Measurements from ENCODE around the gene MRGPRG. TPM values are rescaled to one million over a fixed set of nuclear protein-coding genes. Genes with fewer than 3 reads are reported as not detected.
A peak's percentile ranks its signal among the peaks of the same experiment; 100 is the strongest.

Gene MRGPRG
- total RNA-seq, 1 donor from 2014 or later: not detected

DNA sequence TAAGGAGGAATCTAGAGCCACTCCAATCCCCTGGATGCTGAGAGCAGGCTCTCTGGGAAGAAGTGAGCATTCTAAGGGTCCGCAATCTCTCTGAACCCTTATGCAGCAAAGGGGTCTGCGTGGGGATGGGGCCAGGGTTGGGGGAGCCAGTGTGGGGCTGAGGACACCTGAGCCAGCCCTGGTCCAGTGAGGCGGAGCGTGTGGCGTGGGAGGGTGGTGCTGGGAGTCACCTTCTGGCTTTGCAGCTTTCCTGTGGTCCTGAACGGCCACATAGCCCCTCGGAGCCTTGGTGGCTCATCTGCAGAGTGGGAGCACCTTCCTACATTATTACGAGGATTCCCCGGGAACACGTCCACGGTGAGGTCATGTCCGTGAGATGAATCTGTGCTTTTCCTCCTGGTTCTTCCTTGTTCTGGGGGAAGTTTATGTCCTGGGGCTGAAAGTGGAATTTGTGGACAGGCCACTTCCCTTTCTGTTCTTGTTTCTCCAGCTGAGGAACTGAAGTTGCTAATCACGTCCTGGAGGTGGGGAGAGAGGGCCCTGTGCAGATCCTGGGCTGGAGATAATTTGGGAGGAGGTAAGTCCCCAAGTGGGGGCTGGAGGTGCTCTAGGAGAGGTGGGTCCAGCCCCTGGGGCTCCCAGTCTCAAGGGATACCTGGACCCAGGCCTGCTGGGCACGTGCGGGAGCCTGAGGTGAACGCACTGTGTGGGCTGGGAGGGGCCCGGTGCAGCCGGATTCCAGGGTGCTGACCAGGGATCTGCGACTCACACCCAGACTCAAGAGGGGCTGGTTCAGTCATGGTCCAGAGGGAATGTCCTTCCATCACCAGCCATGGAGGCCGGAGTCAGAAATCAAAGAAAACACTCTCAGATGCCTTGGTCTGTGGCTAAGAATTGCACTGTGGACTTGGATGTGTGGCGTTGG is 7.5 kb upstream of the MRGPRG start:
- no peak for DNase-seq (ENCODE audit: low read depth)

DNA sequence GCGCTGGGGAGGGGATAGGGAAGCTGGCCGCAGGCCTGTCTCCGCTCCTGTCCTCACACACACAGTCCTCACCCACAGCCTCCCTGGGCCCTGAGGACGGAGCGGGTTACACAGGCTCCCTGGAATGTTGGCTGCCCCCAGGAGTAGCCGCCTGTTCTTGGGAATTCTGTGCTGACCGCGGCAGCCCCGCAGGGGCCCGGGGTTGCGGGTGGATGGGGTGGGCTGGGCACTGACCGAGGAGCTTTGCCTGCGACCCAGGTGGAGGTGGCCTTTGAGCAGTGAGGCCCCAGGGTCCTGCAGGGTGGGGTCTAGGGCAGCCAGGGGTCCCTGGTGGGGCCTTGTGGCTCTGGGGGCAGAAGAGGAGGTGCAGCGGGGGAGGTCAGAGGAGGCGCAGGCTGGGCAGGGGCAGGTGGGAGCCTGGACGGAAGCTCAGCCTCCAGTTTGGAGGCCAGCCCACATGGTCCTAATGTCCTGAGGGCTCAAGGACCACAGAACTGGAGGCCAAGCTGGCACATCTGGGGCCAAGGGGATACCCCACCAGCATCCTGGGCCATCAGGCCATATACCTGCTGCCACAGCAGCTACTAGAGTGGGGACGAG is 6.6 kb upstream of the MRGPRG start:
- DNase-seq (ENCODE audit: low read depth): no peak

DNA sequence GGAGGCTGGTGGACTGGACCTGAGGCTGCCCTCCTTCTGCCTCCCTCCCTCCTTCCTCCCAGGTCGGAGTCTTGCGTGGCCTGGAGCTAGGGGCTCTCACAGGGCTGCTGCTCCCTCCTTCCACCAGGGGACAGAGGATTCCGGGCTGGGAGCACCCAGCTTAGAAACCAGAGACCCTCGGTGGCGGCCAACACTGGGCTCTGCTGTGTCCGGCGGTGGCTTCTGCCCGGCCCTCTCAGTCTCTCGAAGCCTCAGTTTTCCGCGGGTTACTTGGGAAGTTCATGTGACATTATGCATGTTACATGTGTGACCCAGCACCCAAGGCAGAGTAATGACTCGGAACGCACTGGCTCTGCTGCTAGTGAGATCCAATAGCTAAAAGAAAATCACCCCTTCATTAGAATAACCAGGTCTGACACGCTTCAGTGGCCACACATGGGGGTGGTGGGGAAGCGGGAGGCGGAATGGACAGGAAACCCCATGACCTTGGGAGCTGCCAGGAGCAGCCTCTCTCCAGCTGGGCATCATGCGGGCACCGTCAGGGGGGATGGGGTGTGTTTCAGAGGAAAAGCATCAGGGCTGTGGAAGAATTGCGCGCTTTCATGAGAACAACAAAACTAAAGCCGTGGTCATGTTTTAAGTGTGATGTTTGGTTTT is 5.9 kb upstream of the MRGPRG start:
- peak; percentile 40 for DNase-seq (ENCODE audit: low read depth)

DNA sequence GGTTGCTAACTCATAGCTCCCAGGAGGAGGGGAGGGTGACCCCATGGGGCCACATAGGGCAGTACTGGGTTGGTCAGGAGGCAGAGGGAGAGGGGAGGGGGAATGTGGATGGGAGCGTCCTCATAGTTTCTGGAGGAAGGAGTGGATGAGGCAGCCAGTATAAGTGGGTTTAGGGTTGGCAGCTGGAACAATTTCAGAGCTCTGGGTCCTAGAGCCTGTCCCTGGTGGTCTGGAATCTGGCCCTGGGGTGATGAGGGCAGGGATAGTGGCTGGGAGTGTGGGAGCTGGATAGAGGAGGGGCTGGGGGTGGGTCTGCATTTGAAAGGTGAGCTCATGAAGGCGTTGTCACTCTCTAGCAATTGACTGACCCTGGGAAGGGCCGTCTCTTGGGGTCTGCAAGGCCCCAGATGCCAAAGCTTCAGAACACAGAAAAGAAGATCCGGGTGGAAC is 5.3 kb upstream of the MRGPRG start:
- no peak for DNase-seq (ENCODE audit: low read depth)

DNA sequence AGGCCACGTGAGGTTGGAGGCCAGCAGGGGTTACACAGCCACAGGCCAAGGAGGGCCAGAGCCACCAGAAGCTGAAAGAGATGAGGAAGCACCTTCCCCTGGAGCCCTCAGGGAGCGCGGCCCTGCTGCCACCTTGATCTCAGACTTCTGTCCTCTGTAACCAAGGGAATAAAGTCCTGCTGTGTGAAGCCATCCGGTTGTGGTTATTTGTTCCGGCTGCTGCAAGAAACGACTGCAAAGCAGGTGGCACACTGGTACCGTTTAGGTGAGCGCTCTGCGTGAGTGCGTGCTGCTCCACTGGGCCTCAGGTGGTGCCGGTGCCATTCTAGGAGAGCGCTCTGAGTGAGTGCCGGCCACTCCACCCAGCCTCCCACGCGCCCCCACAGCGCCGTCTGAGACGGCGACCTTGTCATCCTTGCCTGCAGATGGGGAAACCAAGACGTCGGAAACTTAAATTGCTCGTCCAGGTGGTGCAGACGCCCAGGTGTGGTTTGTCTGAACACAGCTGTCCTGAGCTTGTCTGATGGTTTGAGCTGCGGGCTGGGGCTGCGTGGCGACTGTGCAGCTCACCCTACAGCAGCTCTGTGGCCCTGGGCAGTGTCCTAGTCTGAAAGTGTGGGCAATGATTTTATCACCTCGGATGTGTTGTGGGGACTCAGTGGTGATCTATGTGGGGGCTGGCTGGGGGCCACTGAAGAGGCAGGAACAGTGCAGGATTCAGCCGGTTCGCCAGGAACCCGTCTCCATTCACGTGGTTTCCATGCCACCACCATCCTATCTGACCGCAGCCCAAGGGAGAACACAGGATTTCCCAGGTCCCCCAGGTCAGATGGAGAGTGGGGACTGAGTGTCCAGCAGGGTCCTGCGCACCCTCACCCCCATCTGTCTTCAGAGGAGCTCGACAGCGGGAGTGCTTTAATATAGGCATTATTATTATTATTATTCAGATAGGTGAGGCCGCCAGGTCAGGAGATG is 4.6 kb upstream of the MRGPRG start:
- no peak for DNase-seq (ENCODE audit: low read depth)

DNA sequence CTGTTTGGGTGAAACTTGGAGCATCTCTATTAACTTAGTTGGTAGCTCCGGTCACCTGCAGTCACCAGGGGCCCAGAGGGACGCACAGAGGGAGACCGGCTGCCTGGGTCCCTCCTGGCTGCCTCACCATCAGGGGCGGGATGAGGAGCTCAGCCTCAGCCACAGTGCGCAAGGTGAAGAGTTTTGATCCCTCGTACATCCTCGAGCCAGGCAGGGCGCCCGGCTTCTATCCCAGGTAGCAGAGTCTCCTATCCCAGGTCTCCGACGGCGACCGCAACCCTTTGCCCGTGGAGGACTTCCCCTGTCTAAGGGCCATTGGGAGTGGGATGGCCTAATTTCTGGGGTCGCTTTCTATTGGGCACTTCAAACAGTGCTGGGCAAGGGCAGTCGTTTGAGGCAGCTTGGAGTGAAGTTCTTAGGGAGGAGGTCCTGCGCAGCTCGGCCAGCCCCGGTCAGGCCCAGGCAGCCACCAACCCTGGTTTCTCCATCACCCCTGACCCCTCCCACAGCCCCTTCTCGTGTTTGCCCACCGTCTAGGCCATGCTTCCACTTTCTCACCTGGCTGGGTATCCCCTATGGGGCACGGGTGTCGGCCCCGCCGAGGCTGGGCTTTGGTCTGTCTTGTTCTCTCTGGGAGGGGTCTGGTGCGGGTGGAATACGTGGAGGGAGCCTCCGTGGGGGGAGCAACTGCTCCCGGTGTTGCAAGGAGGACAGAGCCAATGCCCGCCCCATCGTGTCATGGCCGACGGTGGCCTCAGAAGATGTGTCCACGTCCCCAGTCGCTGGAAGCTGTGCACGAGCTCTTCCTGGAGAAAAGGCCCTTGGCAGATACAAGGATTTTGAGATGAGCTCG is 3.6 kb upstream of the MRGPRG start:
- DNase-seq (ENCODE audit: low read depth): no peak

DNA sequence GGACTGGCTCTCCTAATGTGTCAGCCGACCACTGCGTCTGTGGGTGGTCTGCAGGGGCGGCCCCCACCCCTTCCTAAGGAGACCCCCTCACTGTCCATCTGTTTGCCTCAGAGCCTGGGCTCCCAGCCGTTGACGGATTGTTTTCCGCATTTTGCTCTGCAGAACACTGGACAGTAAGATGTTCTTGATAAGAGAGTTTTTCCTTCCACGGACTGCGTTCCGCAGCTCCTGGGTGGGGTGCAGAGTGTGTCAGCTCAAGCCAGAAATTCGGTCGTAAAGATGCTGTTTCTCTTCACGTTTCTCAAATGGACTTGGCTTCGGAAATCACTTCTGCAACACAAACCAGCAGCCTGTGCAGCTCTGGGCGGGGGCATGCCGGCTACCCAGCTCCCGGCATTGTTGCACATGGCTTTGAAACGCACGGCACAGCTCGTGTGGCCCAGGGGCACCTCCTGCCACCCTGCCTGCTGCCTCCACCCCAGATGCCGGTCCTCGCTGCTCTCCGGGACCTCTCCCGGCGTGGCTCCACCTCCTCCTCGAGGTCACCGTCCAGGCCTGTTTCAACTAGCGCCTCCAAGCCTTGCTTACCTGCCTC is 2.9 kb upstream of the MRGPRG start:
- no peak for DNase-seq (ENCODE audit: low read depth)

DNA sequence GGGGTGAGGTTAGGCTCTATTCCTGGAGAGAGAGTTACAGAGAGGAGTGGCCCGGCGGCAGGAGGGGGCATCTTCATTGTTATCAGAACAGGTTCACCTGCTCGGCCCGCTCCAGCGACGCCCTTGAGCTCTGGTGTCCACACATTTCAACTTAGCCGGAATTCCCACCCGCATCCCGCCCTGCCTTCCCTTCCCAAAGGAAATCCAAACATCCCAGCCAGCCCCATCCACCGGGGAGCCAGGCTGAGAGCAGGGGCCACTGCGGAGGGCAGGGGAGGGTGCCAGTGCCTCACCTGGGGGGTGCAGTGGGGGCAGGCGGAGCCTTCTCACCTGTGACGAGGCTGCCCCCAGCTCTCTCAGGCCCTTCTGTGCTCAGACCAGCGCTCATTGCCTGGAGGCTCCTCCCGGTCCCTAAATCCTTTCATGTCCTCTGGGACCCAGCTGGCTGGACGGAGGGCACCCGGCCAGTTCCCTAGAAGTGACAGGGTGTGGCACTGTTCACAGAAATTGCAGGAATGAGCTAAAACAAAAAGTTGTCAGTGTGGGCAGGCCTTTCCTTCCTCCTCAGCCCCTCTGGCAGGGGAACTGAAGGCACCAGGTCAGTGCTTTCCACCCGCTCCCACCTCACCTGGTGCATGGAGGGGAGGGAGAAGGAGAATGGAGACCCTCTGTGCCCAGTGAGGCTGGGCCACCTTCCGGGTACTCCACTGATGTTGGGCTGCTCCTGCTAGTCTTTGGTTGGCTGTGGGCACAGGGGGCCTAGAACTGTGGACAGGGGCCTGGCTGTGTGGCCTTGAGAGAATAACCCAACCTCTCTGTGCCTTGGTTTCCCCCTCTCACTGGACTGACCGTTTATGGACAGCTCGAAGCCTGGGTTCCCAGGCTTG is 2.2 kb upstream of the MRGPRG start:
- DNase-seq (ENCODE audit: low read depth): no peak

DNA sequence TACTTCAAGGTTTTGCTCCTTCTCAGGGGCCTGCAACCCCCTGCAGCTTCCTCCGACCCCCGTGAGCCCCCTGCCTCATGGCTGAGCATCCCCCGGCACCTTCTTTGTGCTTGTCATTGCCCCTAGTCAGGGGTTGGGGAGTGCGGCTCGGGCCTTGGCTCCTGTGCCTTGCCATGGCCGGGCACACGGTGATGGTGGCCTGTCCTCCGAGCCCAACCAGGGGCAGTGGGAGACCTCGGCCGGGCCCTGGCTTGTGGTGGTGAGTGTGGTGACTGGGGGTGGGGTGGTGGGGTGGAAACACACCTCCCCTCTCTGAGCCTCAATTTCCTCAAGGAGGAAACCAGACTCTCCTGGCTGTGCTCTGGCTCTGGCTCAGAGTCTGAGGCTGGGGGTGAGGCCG is 1.5 kb upstream of the MRGPRG start:
- no peak for DNase-seq (ENCODE audit: low read depth)

DNA sequence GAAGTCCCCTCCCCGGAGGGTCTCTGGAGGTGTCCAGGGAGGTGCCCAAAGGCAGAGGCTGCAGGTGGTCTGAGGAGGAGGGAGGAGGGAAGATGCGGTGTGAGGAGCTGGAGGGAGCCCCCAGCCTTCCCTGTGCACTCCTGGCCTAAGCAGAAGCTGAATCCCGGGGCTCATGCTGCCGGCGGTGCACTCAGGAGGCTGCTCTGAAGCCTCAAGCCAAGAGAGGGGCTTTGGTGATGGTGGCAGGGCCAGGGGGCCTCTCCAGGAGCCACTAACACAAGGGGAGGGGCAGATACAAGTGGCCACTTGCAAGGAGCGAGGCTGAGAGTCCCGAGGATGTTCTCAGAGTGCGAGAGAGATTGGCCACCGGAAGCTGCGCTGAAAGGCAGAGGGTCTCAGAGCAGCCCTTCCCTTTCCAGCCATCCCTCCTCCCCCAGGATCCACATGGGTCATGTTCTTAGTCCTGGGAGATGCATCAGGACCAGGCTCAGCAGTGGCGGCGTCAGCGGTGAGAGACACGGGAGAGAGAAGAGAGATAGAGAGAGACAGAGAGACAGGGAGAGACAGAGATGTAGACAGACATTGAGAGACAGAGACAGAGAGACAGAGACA is 774 bp upstream of the MRGPRG start:
- DNase-seq (ENCODE audit: low read depth): no peak

DNA sequence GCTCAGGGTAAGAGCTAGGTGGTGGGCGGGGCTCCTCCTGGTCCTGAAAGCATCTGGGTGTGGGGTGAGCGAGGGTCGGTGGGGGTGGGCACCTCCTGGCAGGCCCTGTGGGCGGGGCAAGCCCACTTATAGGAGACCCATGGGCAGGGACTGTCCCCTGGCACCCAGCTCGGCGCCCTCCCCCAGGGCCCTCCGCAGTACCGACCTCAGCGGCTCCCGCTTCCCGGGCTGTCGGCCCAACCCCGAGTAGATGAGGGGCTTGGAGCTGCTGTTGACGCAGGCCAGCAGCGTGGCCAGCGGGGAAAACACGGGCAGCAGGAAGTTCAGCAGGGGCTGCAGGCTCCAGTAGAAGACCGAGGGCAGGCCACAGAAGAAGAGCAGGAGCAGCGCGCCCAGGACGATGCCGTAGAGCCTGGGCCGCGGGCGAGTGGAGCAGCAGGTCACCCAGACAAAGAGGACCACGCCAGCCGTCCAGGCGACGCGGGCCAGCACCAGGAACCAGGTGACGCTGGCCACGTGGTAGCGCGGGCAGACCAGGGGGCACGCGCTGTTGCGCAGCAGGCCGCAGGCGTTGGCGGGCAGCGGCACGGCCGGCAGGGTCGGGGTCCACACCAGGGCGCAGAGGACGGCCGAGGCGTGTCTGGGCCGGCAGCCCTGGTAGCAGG is 663 bp downstream of the MRGPRG start:
- no peak for DNase-seq (ENCODE audit: low read depth)

DNA sequence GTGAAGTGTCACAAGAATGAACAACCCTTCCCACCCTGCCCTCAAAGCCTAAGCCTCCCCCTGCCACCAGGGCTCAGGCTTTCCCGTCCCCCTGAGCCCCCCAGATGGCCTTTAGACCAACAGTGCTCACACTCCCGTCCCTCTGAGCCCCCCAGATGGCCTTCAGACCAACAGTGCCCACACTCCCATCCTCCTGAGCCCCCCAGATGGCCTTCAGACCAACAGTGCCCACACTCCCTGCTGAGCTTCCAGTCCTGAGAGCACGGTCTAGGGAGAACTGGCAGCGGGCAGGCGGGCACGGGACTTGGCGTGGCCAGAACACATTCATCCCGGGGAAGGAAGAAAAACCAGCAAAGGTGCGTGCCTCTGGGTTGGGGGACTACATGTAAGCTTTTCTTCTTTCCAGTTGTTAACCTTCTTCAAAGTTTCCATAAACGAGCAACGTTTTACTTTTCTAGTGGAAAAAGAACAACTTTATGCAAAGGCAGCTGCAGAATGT is 2.5 kb downstream of the MRGPRG start:
- DNase-seq (ENCODE audit: low read depth): no peak

DNA sequence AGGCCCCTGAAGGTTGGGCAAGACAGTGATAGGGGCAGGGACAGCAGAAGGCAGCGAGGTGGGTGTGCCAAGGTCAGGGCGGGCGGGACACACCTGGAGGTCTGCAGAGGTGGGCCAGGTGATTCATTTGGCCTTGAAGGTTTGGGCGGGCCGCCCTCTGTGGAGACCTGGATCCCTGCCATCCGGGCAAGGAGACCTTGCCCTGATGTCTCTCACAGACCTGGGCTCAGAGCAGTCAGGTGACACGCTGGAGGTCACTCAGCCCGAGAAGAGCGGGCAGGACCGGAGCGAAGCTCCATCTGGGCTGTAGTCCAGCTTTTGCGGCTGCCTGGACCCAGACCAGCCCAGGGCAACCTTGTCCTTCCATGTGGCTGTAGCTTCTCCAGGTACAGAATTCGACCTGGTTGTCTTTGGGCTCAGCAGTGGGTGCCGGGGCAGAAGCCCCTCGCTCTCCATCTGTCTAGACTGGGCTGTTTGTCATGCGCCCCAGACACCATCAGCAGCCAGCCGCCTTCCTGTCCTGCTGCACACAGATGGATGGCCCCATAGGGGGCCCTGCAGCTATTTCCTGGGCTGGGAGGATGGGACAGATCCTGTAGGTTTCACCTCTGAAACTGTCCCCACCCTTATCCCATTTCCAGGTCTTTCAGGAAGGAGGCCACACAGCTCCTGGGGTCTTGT is 3.1 kb downstream of the MRGPRG start:
- DNase-seq (ENCODE audit: low read depth): no peak

DNA sequence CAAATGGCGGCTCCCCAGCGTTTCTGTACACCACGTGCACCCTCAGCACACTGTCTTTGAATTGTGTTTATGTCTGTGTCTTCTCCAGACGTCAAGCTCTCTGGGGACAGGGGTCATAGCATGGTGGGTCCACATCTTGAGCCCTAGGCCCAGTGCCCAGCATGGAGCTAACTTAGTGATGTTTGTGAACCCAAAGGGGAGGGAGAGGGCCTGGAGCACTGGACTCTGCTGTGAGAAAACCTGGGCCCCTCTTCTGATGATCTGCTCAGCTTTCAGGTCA is 4.3 kb downstream of the MRGPRG start:
- DNase-seq (ENCODE audit: low read depth): no peak

DNA sequence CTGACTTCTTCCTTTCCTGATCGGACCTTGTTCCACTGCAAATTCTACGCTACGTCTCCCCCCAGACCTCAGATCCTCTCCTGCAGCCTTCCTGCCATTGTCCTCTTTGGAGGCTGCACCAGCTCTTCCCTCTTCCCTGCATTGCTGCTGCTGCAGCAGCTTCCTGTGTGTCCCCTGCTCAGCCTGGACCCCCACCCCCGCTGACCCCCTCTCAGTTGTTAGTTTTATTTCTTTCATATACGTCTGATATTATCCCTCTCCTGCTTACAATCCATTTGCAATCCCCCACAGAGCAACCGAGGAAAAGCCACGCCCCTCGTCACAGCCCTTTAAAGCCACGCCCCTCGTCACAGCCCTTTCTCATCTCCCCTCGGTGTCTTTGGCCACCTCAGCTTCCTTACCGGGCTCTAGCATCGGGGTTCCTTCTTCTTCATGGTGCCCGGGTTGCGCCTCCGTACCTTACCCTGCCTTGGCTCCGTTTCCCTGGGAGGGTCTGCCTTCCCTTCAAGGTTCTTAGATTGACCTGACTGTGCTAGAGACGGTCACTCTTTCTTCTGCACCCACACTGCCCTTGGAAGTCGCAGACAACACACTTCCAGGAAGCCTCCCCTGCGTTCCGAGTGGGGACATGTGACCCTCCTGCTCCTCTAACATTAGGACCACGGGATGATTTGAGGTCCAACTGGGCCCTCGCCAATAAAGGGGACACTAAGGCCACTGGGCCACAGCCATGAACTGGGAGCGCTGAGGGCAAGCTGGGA is 4.8 kb downstream of the MRGPRG start:
- no peak for DNase-seq (ENCODE audit: low read depth)

DNA sequence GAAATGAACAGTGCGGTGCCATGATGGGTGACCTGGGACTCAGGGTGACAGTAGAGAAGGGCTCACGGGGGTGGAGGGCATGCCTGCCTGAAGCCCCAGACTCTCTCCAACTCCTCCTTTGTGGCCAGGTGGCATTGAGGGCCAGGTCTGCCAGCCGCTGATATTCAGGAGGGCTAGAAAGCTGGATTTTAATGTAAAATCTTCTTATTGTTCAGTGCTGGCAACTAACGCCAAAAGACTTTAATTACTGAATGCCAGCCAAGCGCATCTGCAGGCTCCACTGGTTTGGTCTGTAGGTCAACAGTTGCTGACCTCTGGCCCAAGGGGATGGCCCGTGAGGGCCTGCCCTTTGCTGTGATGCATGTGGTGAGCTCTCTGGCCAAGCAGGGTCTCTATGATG is 10.3 kb downstream of the MRGPRG start:
- no peak for DNase-seq (ENCODE audit: low read depth)

Data from renal cortical epithelial cell (primary cell).